Stromal cell of bone marrow (primary cell): ENCODE measurements around the gene ABHD12.

Experiments
- DNase-seq: peaks from one replicate; pipeline ENCODE4 v3.0.0-alpha.2; 2012; ENCODE audit warnings: low read depth

ABHD12 gene

GRCh38 chr20:25257130-25257529 lies 133.5 kb downstream of the ABHD12 start:
- no peak for DNase-seq

DNA sequence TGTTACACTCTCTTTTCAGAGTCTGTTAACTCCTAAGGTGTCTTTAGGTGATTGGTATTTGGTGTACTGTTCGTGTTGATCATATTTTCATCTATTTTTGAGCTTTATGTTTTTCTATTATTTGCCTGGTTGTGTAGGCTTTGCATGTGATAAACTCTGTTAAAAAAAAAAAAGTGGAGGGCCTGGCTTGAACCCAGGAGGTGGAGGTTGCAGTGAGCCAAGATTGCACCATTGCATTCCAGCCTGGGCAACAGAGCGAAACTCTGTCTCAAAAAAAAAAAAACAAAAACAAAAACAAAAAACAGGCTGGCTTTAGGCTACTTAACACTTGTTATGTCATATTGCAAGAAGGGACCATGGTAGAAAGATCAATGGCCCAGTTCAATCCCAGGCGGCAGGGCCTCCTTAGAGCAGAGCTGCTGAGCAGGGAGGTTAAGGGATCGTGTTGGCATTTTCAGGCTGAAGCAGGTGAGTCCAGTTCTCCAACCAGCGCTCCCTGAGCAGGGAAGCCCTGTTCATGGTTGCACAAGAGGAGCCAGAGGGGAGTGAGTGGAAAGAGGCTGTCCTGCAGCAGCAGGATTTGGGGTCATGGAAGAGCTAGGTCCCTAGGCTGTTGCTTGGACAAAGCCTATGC lies 134.3 kb downstream of the ABHD12 start:
- no peak for DNase-seq

DNA sequence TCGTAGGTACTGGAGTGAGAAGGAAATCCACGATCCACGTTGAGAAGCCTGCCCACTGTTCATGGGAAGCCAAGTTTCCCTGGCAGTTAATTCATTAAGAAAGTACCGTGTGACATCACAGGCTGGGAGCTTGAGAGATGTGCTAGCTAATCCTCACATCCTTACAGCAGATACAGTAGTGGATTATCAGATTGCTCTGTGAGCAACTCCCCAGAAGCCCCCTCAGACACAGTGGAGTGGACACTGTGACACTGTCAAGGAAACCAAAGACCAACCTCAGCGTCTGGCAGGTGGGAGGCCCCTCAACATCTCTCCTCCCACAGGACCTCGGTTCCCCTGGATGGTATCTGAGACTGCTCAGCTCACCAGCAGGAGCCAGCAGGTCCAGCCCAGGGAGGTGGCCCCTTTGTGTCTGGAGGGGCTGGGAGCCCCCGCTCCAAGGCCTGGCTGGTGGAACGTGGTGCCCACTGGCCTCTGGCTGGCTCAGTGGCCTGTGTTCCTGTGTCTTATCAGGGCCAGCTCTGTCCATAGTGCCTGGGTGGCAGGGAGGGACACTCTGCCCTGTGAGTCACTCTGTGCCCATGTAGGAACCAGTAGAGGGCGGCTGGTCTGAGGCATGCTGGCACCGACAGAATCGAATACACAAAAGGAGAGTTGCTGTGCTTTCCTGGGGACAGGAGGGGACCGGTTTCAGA lies 135.5 kb downstream of the ABHD12 start:
- no peak for DNase-seq

- DNase-seq: no peak
These were observed 136.1 kb downstream of the ABHD12 start for GRCh38 chr20:25254571-25254970.

DNA sequence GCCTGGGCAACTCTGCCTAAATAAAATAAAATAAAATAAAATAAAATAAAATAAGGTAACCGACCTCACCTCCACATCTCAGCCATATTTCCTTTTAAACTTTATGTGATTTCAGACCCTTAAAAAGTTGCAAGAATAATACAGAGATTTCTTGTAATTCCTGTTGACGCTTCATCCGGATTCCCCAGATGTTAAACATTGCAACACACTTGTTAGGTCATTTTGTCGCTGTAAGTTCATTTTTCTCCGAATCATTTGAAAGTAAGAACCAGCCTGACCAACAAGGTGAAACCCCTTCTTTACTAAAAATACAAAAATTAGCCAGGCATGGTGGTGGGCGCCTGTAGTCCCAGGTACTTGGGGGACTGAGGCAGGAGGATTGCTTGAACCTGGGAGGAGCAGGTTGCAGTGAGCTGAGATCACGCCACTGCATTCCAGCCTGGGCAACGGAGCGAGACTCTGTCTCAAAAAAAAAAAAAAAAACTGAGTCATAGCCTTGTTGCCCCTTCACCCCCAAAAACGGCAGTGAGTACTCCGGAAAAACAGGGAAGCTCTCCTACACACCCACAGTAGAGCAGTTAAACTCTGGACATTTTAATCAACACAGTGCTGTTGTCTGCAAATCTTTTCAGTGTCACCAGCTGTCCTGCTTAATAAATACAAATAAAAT lies 136.9 kb downstream of the ABHD12 start:
- DNase-seq: no peak

DNA sequence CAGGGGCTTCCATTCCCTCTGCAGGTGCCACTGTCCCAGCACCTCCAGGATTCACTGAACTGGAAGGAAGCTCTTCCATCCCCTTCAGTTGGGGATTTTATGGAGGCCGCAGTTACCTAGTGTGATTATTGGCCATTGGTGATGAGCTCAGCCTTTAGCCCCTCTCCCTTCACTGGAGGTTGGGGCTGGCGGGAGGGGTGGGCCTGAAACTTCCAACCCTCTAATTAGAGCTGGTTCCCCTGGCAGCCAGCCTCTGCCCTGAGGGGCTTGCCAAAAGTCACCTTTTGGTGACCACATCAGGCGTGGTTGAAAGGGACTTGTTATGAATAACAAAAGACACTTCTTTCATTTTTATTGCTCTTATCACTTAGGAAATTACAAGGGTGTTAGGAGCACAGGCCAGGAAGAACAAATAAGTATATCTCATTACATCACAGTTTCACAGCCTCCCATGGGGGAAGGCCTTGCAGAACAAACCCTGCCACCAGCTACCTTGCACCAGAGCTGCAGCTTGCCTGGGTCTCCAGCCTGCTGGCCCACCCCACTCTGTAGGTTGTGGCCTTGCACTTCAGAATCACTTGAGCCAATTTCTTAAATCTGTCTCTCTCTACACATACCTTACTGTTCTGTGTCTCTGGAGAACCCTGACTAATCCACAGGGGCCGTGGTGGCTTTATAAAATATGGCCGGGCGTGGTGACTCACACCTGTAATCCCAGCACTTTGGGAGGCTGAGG lies 137.8 kb downstream of the ABHD12 start:
- no peak for DNase-seq

DNA sequence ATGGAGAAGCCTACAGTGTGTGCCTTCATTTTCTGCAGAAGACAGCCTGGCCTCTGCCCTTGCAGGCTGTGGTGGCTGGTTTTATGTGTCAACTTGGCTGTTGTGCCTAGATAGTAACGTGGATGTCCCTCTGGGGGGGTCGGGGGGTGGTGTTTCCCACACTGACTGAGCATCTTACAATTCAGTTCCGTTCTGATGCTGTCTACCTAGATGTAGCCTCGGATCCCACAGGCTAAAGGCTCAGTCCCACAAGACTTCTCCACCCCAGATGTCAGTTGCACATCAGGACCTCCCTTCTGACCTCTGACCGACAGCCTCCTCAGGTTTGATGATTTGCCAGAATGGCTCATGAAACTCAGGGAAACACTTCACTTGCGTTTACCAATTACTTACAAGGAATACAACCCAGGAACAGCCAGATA lies 138.4 kb downstream of the ABHD12 start:
- DNase-seq: no peak

DNA sequence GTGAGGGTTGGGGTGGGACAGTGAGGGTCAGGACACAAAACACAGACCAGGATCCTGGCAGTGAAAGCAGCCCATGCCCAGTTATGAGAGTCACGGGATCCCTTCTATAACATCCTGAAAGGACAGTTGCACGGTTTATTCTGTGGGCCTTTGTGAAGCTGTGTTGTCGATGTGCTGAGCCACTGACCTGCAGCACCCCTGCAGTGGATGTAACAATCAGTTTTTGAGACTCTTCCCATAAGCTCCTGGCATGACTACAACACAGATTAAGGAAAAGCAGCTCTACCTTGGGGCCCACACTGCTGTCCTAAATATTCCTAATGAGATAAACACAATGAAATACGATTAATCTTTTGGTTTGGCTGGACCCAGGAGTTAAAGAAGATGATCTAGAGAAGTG lies 139.1 kb downstream of the ABHD12 start:
- DNase-seq: no peak

DNA sequence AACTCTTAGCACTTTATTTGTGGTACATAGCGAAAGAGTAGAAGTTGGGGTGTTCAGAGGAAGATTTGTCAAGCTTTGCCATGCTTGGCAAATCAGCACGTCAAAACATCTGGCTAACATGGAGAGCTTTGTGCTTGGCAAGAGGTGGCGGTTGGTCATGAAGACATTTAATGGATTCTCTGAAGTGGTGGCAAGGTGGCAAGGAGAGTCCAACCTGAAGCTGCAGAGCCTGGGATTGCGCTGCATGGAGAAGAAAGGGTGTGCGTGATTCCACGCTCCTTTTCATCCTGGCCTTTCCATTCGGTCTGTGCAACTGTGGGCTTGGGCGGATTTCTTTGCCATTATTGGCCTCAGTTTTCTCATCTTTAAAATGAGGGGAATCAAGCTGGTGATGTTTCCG lies 139.6 kb downstream of the ABHD12 start:
- no peak for DNase-seq

DNA sequence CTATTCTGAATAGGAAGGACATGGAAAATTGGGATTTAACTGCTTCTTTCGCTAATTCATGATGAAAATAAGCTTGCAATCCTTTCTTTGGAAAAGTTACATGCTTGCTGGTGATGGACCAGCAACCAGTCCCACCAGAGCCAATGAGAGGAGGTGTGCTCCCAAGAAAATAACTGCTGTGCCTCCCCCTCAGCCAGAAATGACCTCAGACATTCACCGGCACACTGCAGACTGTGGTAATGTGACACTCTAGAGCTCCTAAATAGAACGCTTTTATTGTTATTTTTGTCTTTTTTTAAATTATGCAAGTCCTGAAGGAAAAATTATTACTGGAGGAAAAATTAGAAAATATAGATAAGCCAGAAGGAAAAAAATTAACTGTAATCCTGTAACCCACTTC lies 140.1 kb downstream of the ABHD12 start:
- no peak for DNase-seq
